ENCODE data around the gene HEXA.
"Not testable (repeated sequence)": the region's sequence is repeated elsewhere in the genome, so short reads cannot be mapped to it uniquely, and the experiment has no call there.

The HEXA gene
- 40.5 to 68.2 (median 61.4) reads per million in 4 donors for total RNA-seq

- peak; percentile 91 to 98 (median 95) for DNase-seq
Measured at GRCh38 chr15:72375846-72376581, at the start of gene HEXA. Gene HEXA (minus strand): TSS chr15:72376014. CDS start chr15:72375972, 42 bp downstream.

- DNase-seq = no peak
Measured at GRCh38 chr15:72423256-72423655, 47.4 kb upstream of the HEXA start.

- DNase-seq = no peak
Measured at GRCh38 chr15:72421484-72421883, 45.7 kb upstream of the HEXA start.

- DNase-seq = no peak
Measured at GRCh38 chr15:72420576-72420975, 44.8 kb upstream of the HEXA start.

GRCh38 chr15:72419768-72420167, 44.0 kb upstream of the HEXA start:
- DNase-seq = not testable (repeated sequence)

- no peak for DNase-seq
Measured at GRCh38 chr15:72415304-72415703, 39.5 kb upstream of the HEXA start.

GRCh38 chr15:72413337-72413736, 37.5 kb upstream of the HEXA start:
- not testable (repeated sequence) for DNase-seq

- DNase-seq = no peak
Measured at GRCh38 chr15:72411544-72411943, 35.7 kb upstream of the HEXA start.

GRCh38 chr15:72411111-72411510, 35.3 kb upstream of the HEXA start:
- DNase-seq = no peak

- no peak for DNase-seq
Measured at GRCh38 chr15:72406936-72407335, 31.1 kb upstream of the HEXA start.

GRCh38 chr15:72404841-72405240, 29.0 kb upstream of the HEXA start:
- no peak for DNase-seq

GRCh38 chr15:72404356-72404755, 28.5 kb upstream of the HEXA start:
- no peak for DNase-seq

- no peak for DNase-seq
Measured at GRCh38 chr15:72402726-72403125, 26.9 kb upstream of the HEXA start.

GRCh38 chr15:72398648-72399047, 22.8 kb upstream of the HEXA start:
- no peak for DNase-seq

- no peak for DNase-seq
Measured at GRCh38 chr15:72397796-72398588, 22.2 kb upstream of the HEXA start, which contains the start of gene TMEM202. Gene TMEM202 (plus strand): TSS chr15:72398305. CDS start chr15:72398327, 22 bp downstream.

- not testable (repeated sequence) for DNase-seq
Measured at GRCh38 chr15:72396331-72396730, 20.5 kb upstream of the HEXA start.

- DNase-seq = no peak
Measured at GRCh38 chr15:72389231-72389630, 13.4 kb upstream of the HEXA start.

- DNase-seq = no peak
Measured at GRCh38 chr15:72387741-72388140, 11.9 kb upstream of the HEXA start.

- no peak for DNase-seq
Measured at GRCh38 chr15:72382146-72382545, 6.3 kb upstream of the HEXA start.

GRCh38 chr15:72380743-72381142, 4.9 kb upstream of the HEXA start:
- DNase-seq = no peak

GRCh38 chr15:72379856-72380430, 4.1 kb upstream of the HEXA start:
- DNase-seq = no peak

GRCh38 chr15:72379106-72379505, 3.3 kb upstream of the HEXA start:
- DNase-seq = not testable (repeated sequence)

- no peak for DNase-seq
Measured at GRCh38 chr15:72377331-72377730, 1.5 kb upstream of the HEXA start.

GRCh38 chr15:72375501-72375845, 341 bp downstream of the HEXA start:
- DNase-seq = no peak

All from T-helper 1 cell (primary cell).